GM11168 (cell line): ENCODE results near the gene NGEF.
"Not testable (repeated sequence)": the region's sequence is repeated elsewhere in the genome, so short reads cannot be mapped to it uniquely, and the experiment has no call there.

ENCODE experiments used
- in situ Hi-C: fragments of 300-500 bp; cut with MboI; formaldehyde crosslinking; loops from one replicate; pipeline ENCODE4 v1.12.0; 2022; ENCODE audit warnings: low sequenced_read_pairs; ENCODE audit not compliant: unreplicated experiment

NGEF gene

GRCh38 chr2:233026198-233026813, 13.2 kb upstream of the NGEF start:
- in situ Hi-C loops, result no loop called here

- in situ Hi-C loops, result no loop called here
These were observed 12.7 kb upstream of the NGEF start for GRCh38 chr2:233025706-233026105.

- in situ Hi-C loops, result no loop called here
These were observed 10.8 kb upstream of the NGEF start for GRCh38 chr2:233023761-233024410.

GRCh38 chr2:233023007-233023760, 10.1 kb upstream of the NGEF start:
- in situ Hi-C loops, result no loop called here

GRCh38 chr2:233022561-233022960, 9.5 kb upstream of the NGEF start:
- in situ Hi-C loops, result no loop called here

- in situ Hi-C loops, result no loop called here
These were observed 8.7 kb upstream of the NGEF start for GRCh38 chr2:233021771-233022170.

GRCh38 chr2:233020454-233020853, 7.4 kb upstream of the NGEF start:
- in situ Hi-C loops, result no loop called here

- in situ Hi-C loops, result not testable (repeated sequence)
These were observed 6.6 kb upstream of the NGEF start for GRCh38 chr2:233019610-233020009.

GRCh38 chr2:233017947-233018346, 4.9 kb upstream of the NGEF start:
- in situ Hi-C loops, result no loop called here

GRCh38 chr2:233015019-233015645, 2.1 kb upstream of the NGEF start:
- in situ Hi-C loops, result no loop called here

GRCh38 chr2:233013650-233014049, 594 bp upstream of the NGEF start:
- in situ Hi-C loops, result no loop called here

- in situ Hi-C loops, result no loop called here
These were observed 620 bp downstream of the NGEF start for GRCh38 chr2:233012301-233012971.

GRCh38 chr2:233011702-233012131, 1.3 kb downstream of the NGEF start:
- in situ Hi-C loops, result no loop called here

- in situ Hi-C loops, result no loop called here
These were observed 1.8 kb downstream of the NGEF start for GRCh38 chr2:233011268-233011650.

GRCh38 chr2:233010569-233011267, 2.3 kb downstream of the NGEF start:
- in situ Hi-C loops, result no loop called here

- in situ Hi-C loops, result no loop called here
These were observed 3.4 kb downstream of the NGEF start for GRCh38 chr2:233009661-233010060.

GRCh38 chr2:233007739-233008138, 5.3 kb downstream of the NGEF start:
- in situ Hi-C loops, result no loop called here

- in situ Hi-C loops, result no loop called here
These were observed 5.8 kb downstream of the NGEF start for GRCh38 chr2:233007270-233007669.

- in situ Hi-C loops, result no loop called here
These were observed 6.4 kb downstream of the NGEF start for GRCh38 chr2:233006648-233007047.

GRCh38 chr2:233005096-233005495, 8.0 kb downstream of the NGEF start:
- in situ Hi-C loops, result no loop called here
